ENCODE measurements around the gene CSMD2.

Gene CSMD2

GRCh38 chr1:33575324-33575879 is 589.6 kb downstream of the CSMD2 start:
- DNase-seq: no peak

- DNase-seq: no peak
These were observed 591.4 kb downstream of the CSMD2 start for GRCh38 chr1:33573661-33574060.

GRCh38 chr1:33572387-33572786 is 592.6 kb downstream of the CSMD2 start:
- DNase-seq: no peak

GRCh38 chr1:33569331-33569730 is 595.7 kb downstream of the CSMD2 start:
- no peak for DNase-seq

- no peak for DNase-seq
These were observed 601.3 kb downstream of the CSMD2 start for GRCh38 chr1:33563699-33564098.

- DNase-seq: no peak
These were observed 602.5 kb downstream of the CSMD2 start for GRCh38 chr1:33562563-33562962.

GRCh38 chr1:33561576-33561975 is 603.5 kb downstream of the CSMD2 start:
- DNase-seq: no peak

GRCh38 chr1:33560680-33561079 is 604.4 kb downstream of the CSMD2 start:
- DNase-seq: no peak

GRCh38 chr1:33548721-33549120 is 616.3 kb downstream of the CSMD2 start:
- no peak for DNase-seq

- no peak for DNase-seq
These were observed 616.7 kb downstream of the CSMD2 start for GRCh38 chr1:33548319-33548718.

- DNase-seq: no peak
These were observed 617.5 kb downstream of the CSMD2 start for GRCh38 chr1:33547576-33547975.

GRCh38 chr1:33541966-33542365 is 623.1 kb downstream of the CSMD2 start:
- DNase-seq: no peak

GRCh38 chr1:33537885-33538284 is 627.1 kb downstream of the CSMD2 start:
- DNase-seq: no peak

- no peak for DNase-seq
These were observed 629.7 kb downstream of the CSMD2 start for GRCh38 chr1:33535334-33535733.

- no peak for DNase-seq
These were observed 632.1 kb downstream of the CSMD2 start for GRCh38 chr1:33532936-33533335.

- DNase-seq: no peak
These were observed 632.8 kb downstream of the CSMD2 start for GRCh38 chr1:33532250-33532649.

- no peak for DNase-seq
These were observed 635.1 kb downstream of the CSMD2 start for GRCh38 chr1:33529957-33530356.

- DNase-seq: no peak
These were observed 637.1 kb downstream of the CSMD2 start for GRCh38 chr1:33527934-33528333.

- DNase-seq: no peak
These were observed 640.4 kb downstream of the CSMD2 start for GRCh38 chr1:33524586-33524985.

GRCh38 chr1:33519240-33519884 is 645.7 kb downstream of the CSMD2 start:
- no peak for DNase-seq

- DNase-seq: no peak
These were observed 647.3 kb downstream of the CSMD2 start for GRCh38 chr1:33517596-33518250.

GRCh38 chr1:33516891-33517567 is 648.0 kb downstream of the CSMD2 start:
- DNase-seq: no peak

GRCh38 chr1:33516428-33516827 is 648.6 kb downstream of the CSMD2 start:
- DNase-seq: no peak

- DNase-seq: no peak
These were observed 649.4 kb downstream of the CSMD2 start for GRCh38 chr1:33515607-33516006.

Measured in activated naive CD4-positive, alpha-beta T cell treated with anti-CD3 and anti-CD28 coated beads, Interleukin-2, amount 50 U/mL, for 16 hours (primary cell).